ENCODE measurements around the gene MYO1B. TPM values are rescaled to one million over a fixed set of nuclear protein-coding genes. Genes with fewer than 3 reads are reported as not detected.
A peak's percentile ranks its signal among the peaks of the same experiment; 100 is the strongest.

The MYO1B gene
- total RNA-seq, 1 experiment from 2014 or later = 93.0 TPM

DNA sequence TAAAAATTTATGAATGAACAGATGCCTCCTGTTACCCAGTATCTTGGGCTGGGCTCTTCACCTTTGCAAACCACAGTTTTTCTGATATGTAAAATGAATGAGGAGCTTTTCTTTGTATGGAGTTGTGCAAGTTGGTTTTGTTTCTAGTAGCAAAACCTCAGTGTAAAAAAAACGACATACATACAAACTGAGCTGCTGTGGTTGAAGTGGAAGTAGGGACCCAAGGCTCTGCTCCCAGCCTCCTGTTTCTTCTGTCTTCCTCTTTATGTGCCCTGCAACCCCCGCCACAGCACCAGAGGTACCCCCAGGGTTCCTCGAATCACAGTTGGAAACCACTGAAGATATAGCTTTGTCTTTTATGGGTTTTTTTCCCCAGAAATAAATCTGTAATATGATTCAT lies 118.1 kb downstream of the MYO1B start:
- CTCF ChIA-PET = no interaction called here
- no peak overlapping the region for H3K9ac ChIP-seq (ENCODE audit: low read length)
- ATAC-seq (no peak), DNase-seq (no peak)
- H4K20me1 ChIP-seq (ENCODE audit: low read length) = no peaks in the 10 kb centered on the region
- no peaks in the 10 kb centered on the region for H3K27me3 ChIP-seq (ENCODE audit: low read length)
- H3K79me2 ChIP-seq (ENCODE audit: low read length) = 0 out of 2 replicates have a peak, but pooled peaks cover 3% of the 10 kb centered on the region
- no peak overlapping the region for H3K4me2 ChIP-seq (ENCODE audit: low read length)
- POLR2A ChIA-PET (ENCODE audit: unreplicated experiment) = no interaction called here
- no peaks in the 10 kb centered on the region for H3K9me2 ChIP-seq (replicated peaks; ENCODE audit: low read length)
- no peak overlapping the region for H2AFZ ChIP-seq (ENCODE audit: low read length)
- TF ChIP-seq, protein P1, sequence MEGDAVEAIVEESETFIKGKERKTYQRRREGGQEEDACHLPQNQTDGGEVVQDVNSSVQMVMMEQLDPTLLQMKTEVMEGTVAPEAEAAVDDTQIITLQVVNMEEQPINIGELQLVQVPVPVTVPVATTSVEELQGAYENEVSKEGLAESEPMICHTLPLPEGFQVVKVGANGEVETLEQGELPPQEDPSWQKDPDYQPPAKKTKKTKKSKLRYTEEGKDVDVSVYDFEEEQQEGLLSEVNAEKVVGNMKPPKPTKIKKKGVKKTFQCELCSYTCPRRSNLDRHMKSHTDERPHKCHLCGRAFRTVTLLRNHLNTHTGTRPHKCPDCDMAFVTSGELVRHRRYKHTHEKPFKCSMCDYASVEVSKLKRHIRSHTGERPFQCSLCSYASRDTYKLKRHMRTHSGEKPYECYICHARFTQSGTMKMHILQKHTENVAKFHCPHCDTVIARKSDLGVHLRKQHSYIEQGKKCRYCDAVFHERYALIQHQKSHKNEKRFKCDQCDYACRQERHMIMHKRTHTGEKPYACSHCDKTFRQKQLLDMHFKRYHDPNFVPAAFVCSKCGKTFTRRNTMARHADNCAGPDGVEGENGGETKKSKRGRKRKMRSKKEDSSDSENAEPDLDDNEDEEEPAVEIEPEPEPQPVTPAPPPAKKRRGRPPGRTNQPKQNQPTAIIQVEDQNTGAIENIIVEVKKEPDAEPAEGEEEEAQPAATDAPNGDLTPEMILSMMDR (conservative IDR thresholded peaks at IDR 0.05; ENCODE audit: low read depth, low read length) = no peak
- TF ChIP-seq EZH2phosphoT487 (IDR thresholded peaks at IDR 0.05; ENCODE audit: borderline replicate concordance, low read length) (no peak), EZH2 (IDR thresholded peaks at IDR 0.05; ENCODE audit: low read length, unreplicated experiment) (no peak)
- 0 out of 2 replicates have a peak, but pooled peaks cover 13% of the 10 kb centered on the region for H3K4me1 ChIP-seq (ENCODE audit: insufficient read depth, low read length)
- H3F3A ChIP-seq (ENCODE audit: low read length, unreplicated experiment) = no peaks in the 10 kb centered on the region
- no peak overlapping the region for H3K27ac ChIP-seq (ENCODE audit: low read length)
- H3K36me3 ChIP-seq (ENCODE audit: low read depth, low read length) = peaks cover 32% of the 10 kb centered on the region
- intact Hi-C loops (cut with micrococcal nuclease) = no loop called here
- no TSS peak for BruUV-seq (replicated peaks)
- no peak overlapping the region for H3K4me3 ChIP-seq (ENCODE audit: low read length)
- no peaks in the 10 kb centered on the region for H3K9me3 ChIP-seq (ENCODE audit: low read length)

DNA sequence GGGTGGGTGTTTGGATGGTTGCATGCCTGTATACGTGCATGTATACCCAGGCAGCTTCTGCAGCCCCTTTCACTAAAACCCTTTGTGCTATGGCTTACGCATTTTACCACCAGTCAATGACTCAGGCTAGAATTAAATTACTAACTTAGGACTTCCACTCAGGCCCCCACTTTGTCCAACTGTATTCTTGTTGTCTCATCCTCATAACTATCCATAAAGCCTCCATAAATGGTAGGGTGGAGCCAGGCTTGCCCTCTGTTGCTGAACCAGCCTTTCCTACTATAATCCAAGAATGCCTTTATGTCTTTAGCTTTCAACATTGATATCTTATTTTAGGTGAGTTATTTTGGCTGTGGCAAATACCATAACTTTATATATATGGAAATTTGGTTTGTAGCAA lies 119.9 kb downstream of the MYO1B start:
- H3K4me1 ChIP-seq (ENCODE audit: insufficient read depth, low read length) = 0 out of 2 replicates have a peak, but pooled peaks cover 9% of the 10 kb centered on the region
- peak; percentile 60 for ATAC-seq
- TF ChIP-seq EZH2 (IDR thresholded peaks at IDR 0.05; ENCODE audit: low read length, unreplicated experiment) = no peak
- TF ChIP-seq EZH2phosphoT487 (IDR thresholded peaks at IDR 0.05; ENCODE audit: borderline replicate concordance, low read length) = no peak
- TF ChIP-seq, protein P1 (conservative IDR thresholded peaks at IDR 0.05; ENCODE audit: low read depth, low read length) = no peak
- ChIA-PET CTCF (no interaction called here), POLR2A (ENCODE audit: unreplicated experiment) (no interaction called here)
- H3K9me2 ChIP-seq (replicated peaks; ENCODE audit: low read length) = no peaks in the 10 kb centered on the region
- no peak overlapping the region for H3K9ac ChIP-seq (ENCODE audit: low read length)
- no peaks in the 10 kb centered on the region for H3K27me3 ChIP-seq (ENCODE audit: low read length)
- H3F3A ChIP-seq (ENCODE audit: low read length, unreplicated experiment) = no peaks in the 10 kb centered on the region
- H4K20me1 ChIP-seq (ENCODE audit: low read length) = no peaks in the 10 kb centered on the region
- H3K9me3 ChIP-seq (ENCODE audit: low read length) = no peaks in the 10 kb centered on the region
- no peak overlapping the region for H3K4me3 ChIP-seq (ENCODE audit: low read length)
- no peaks in the 10 kb centered on the region for H3K79me2 ChIP-seq (ENCODE audit: low read length)
- BruUV-seq (replicated peaks) = no TSS peak
- no peak overlapping the region for H2AFZ ChIP-seq (ENCODE audit: low read length)
- intact Hi-C loops (cut with micrococcal nuclease) = no loop called here
- H3K4me2 ChIP-seq (ENCODE audit: low read length) = no peak overlapping the region
- DNase-seq = no peak
- no peak overlapping the region for H3K27ac ChIP-seq (ENCODE audit: low read length)
- peaks cover 38% of the 10 kb centered on the region for H3K36me3 ChIP-seq (ENCODE audit: low read depth, low read length)

DNA sequence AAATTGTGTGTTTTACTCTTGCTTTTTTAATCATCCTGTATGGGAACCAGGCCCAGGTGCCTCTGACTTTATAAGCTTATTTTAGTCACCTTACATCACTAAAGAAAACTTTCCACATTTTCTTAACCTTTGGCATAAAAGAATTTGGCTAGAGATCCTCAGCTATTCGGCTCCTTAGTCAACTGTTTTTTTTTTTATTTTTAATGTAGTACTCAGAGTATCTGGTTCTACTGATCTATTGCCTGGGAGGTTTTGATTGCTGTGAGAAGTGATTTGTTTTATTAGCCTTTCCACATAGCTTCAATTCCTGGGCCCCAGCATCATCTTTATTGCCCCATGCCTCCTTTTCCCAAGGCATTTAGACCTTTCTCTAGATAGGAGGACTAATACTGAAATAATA lies 121.0 kb downstream of the MYO1B start:
- CTCF ChIA-PET = interaction anchor here (0.6 to 0.7 kb wide), 3 partner anchors 148 to 216 kb away, joined by 3 to 4 read pairs (median 3); no protein-coding TSS in a partner anchor
- Histone ChIP-seq H3K4me1 (ENCODE audit: insufficient read depth, low read length) (0 out of 2 replicates have a peak, but pooled peaks cover 9% of the 10 kb centered on the region), H3K9me2 (replicated peaks; ENCODE audit: low read length) (no peaks in the 10 kb centered on the region), H3K4me3 (ENCODE audit: low read length) (no peak overlapping the region), H3F3A (ENCODE audit: low read length, unreplicated experiment) (no peaks in the 10 kb centered on the region), H3K9me3 (ENCODE audit: low read length) (no peaks in the 10 kb centered on the region), H3K4me2 (ENCODE audit: low read length) (no peak overlapping the region), H4K20me1 (ENCODE audit: low read length) (no peaks in the 10 kb centered on the region), H2AFZ (ENCODE audit: low read length) (no peak overlapping the region), H3K36me3 (ENCODE audit: low read depth, low read length) (peaks cover 41% of the 10 kb centered on the region), H3K9ac (ENCODE audit: low read length) (no peak overlapping the region), H3K79me2 (ENCODE audit: low read length) (no peaks in the 10 kb centered on the region), H3K27ac (ENCODE audit: low read length) (no peak overlapping the region), H3K27me3 (ENCODE audit: low read length) (no peaks in the 10 kb centered on the region)
- BruUV-seq (replicated peaks) = no TSS peak
- ATAC-seq = peak; percentile 54
- POLR2A ChIA-PET (ENCODE audit: unreplicated experiment) = interaction anchor here (0.6 kb wide), 2 partner anchors 135 to 195 kb away, joined by 3 to 7 read pairs; no protein-coding TSS in a partner anchor
- TF ChIP-seq EZH2phosphoT487 (IDR thresholded peaks at IDR 0.05; ENCODE audit: borderline replicate concordance, low read length) (no peak), EZH2 (IDR thresholded peaks at IDR 0.05; ENCODE audit: low read length, unreplicated experiment) (no peak)
- TF ChIP-seq, protein P1 (conservative IDR thresholded peaks at IDR 0.05; ENCODE audit: low read depth, low read length) = no peak
- DNase-seq = peak; percentile 15
- intact Hi-C loops (cut with micrococcal nuclease) = no loop called here

Data from PC-3 (cell line).